ENCODE results near the gene PHAF1.

GRCh38 chr16:67183627-67184452 lies 74.1 kb downstream of the PHAF1 start, which contains the start of gene MATCAP1:
- TF ChIP-seq CTCF (IDR thresholded peaks at IDR 0.05) (no peak), ZFX (IDR thresholded peaks at IDR 0.05; ENCODE audit: borderline replicate concordance) (no peak)
